ENCODE results near the gene ADD3. TPM values are rescaled to one million over a fixed set of nuclear protein-coding genes. Genes with fewer than 3 reads are reported as not detected.

The ADD3 gene
- total RNA-seq, 1 experiment from 2014 or later, result 32.4 TPM

DNA sequence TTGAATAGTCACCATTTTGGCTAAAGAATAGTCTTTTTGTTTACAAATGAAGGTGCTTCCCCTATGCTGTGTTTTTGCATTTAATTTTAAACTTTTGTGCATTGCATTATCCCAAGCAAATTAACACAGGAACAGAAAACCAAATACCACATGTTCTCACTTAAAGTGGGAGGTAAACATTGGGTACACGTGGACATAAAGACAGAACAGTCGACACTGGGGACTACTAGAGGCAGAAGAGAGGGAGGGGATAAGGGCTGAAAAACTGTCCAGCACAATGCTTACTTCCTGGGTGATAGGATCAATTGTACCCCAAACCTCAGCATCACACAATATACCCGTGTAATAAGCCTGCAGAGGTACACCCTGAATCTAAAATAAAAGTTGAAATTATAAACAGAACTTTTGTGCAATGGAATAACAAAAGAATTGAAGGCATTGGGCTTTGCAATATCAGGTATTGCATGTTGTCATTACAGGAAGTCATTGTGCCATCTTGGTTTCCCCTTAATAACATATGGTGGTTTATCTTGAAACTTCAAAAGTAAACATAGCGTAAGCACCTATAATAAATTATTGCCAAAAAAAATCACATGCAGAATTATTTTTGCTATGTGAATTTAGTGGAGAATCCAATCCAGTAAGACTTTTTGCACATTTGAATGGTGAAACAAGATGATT, 16.1 kb downstream of the ADD3 start:
- no peaks in the 10 kb centered on the region for H3K27me3 ChIP-seq (ENCODE audit: control insufficient read depth, insufficient read depth, low read length)
- no peak for ATAC-seq
- DNase-seq (ENCODE audit: low read depth, low spot score), result no peak
- no TSS peak for BruUV-seq (replicated peaks)
- no peaks in the 10 kb centered on the region for H3K36me3 ChIP-seq (ENCODE audit: control insufficient read depth, insufficient read depth, low read length)
- ChIA-PET POLR2A (interaction anchor here (0.6 kb wide), 1 partner anchor 1383 kb away, joined by 3 read pairs; no protein-coding TSS in a partner anchor), CTCF (no interaction called here)
- H3K4me3 ChIP-seq (ENCODE audit: low read depth in 2 of 2, low read length in 2 of 2), result no peak overlapping the region
- no peaks in the 10 kb centered on the region for H3K9me3 ChIP-seq (ENCODE audit: control insufficient read depth, insufficient read depth, low read depth, low read length)
- H3K27ac ChIP-seq (ENCODE audit: low read length), result no peak overlapping the region
- intact Hi-C loops (cut with micrococcal nuclease; ENCODE audit: unreplicated experiment) (no loop called here), in situ Hi-C loops (cut with HindIII; ENCODE audit: low pct_unique_long_range_greater_than_20kb, low sequenced_read_pairs) (no loop called here)
- no peaks in the 10 kb centered on the region for H3K4me1 ChIP-seq (ENCODE audit: control insufficient read depth, insufficient read depth, low read length)
- TF ChIP-seq POLR2AphosphoS5 (IDR thresholded peaks at IDR 0.05; ENCODE audit: low read depth, low read length), result no peak
- TF ChIP-seq, protein P1, sequence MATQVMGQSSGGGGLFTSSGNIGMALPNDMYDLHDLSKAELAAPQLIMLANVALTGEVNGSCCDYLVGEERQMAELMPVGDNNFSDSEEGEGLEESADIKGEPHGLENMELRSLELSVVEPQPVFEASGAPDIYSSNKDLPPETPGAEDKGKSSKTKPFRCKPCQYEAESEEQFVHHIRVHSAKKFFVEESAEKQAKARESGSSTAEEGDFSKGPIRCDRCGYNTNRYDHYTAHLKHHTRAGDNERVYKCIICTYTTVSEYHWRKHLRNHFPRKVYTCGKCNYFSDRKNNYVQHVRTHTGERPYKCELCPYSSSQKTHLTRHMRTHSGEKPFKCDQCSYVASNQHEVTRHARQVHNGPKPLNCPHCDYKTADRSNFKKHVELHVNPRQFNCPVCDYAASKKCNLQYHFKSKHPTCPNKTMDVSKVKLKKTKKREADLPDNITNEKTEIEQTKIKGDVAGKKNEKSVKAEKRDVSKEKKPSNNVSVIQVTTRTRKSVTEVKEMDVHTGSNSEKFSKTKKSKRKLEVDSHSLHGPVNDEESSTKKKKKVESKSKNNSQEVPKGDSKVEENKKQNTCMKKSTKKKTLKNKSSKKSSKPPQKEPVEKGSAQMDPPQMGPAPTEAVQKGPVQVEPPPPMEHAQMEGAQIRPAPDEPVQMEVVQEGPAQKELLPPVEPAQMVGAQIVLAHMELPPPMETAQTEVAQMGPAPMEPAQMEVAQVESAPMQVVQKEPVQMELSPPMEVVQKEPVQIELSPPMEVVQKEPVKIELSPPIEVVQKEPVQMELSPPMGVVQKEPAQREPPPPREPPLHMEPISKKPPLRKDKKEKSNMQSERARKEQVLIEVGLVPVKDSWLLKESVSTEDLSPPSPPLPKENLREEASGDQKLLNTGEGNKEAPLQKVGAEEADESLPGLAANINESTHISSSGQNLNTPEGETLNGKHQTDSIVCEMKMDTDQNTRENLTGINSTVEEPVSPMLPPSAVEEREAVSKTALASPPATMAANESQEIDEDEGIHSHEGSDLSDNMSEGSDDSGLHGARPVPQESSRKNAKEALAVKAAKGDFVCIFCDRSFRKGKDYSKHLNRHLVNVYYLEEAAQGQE (IDR thresholded peaks at IDR 0.05; ENCODE audit: insufficient read depth in 1 of 2, low read depth in 2 of 2, low read length in 1 of 2), result no peak
- no peak for TF ChIP-seq TCF7L2 (IDR thresholded peaks at IDR 0.05; ENCODE audit: low read depth, low read length)
- TF ChIP-seq, protein P2, sequence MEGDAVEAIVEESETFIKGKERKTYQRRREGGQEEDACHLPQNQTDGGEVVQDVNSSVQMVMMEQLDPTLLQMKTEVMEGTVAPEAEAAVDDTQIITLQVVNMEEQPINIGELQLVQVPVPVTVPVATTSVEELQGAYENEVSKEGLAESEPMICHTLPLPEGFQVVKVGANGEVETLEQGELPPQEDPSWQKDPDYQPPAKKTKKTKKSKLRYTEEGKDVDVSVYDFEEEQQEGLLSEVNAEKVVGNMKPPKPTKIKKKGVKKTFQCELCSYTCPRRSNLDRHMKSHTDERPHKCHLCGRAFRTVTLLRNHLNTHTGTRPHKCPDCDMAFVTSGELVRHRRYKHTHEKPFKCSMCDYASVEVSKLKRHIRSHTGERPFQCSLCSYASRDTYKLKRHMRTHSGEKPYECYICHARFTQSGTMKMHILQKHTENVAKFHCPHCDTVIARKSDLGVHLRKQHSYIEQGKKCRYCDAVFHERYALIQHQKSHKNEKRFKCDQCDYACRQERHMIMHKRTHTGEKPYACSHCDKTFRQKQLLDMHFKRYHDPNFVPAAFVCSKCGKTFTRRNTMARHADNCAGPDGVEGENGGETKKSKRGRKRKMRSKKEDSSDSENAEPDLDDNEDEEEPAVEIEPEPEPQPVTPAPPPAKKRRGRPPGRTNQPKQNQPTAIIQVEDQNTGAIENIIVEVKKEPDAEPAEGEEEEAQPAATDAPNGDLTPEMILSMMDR (IDR thresholded peaks at IDR 0.05), result no peak
- no peak for TF ChIP-seq SIN3A (IDR thresholded peaks at IDR 0.05; ENCODE audit: borderline replicate concordance, insufficient read depth, low read depth, low read length)

DNA sequence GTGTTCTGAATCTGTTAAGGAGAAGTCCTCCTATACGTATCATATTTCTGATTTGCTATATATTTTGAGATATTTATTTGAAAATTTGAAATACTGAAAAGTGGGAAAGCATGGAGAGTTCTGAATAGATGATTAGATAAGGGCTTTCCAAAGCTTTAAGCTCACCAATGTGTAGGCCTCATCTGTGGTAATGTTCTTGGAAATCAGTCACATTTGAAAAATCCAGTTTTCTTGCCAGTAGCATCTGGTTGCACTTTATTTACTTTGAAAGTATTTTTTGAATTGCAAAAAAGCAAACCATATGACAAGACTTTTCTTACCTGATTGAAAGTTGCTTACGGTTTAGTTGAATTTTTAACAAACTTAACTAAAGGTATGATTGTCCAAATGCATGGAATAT, 21.7 kb downstream of the ADD3 start:
- H3K4me1 ChIP-seq (ENCODE audit: control insufficient read depth, insufficient read depth, low read length), result peaks cover 8% of the 10 kb centered on the region; the same call in 1 of the 2 replicates
- in situ Hi-C loops (cut with HindIII; ENCODE audit: low pct_unique_long_range_greater_than_20kb, low sequenced_read_pairs) (no loop called here), intact Hi-C loops (cut with micrococcal nuclease; ENCODE audit: unreplicated experiment) (no loop called here)
- TF ChIP-seq, protein P1 (IDR thresholded peaks at IDR 0.05; ENCODE audit: insufficient read depth in 1 of 2, low read depth in 2 of 2, low read length in 1 of 2), result no peak
- TF ChIP-seq SIN3A (IDR thresholded peaks at IDR 0.05; ENCODE audit: borderline replicate concordance, insufficient read depth, low read depth, low read length), result no peak
- TF ChIP-seq POLR2AphosphoS5 (IDR thresholded peaks at IDR 0.05; ENCODE audit: low read depth, low read length), result no peak
- TF ChIP-seq, protein P2 (IDR thresholded peaks at IDR 0.05), result no peak
- TF ChIP-seq TCF7L2 (IDR thresholded peaks at IDR 0.05; ENCODE audit: low read depth, low read length), result no peak
- H3K4me3 ChIP-seq (ENCODE audit: low read depth in 2 of 2, low read length in 2 of 2), result no peak overlapping the region
- no peak overlapping the region for H3K27ac ChIP-seq (ENCODE audit: low read length)
- ATAC-seq (no peak), DNase-seq (ENCODE audit: low read depth, low spot score) (no peak)
- no peaks in the 10 kb centered on the region for H3K27me3 ChIP-seq (ENCODE audit: control insufficient read depth, insufficient read depth, low read length)
- no TSS peak for BruUV-seq (replicated peaks)
- H3K9me3 ChIP-seq (ENCODE audit: control insufficient read depth, insufficient read depth, low read depth, low read length), result no peaks in the 10 kb centered on the region
- POLR2A ChIA-PET, result no interaction called here
- CTCF ChIA-PET, result no interaction called here
- H3K36me3 ChIP-seq (ENCODE audit: control insufficient read depth, insufficient read depth, low read length), result no peaks in the 10 kb centered on the region

All from Panc1 (cell line).